ENCODE results near the gene UBL5.

The UBL5 gene

DNA sequence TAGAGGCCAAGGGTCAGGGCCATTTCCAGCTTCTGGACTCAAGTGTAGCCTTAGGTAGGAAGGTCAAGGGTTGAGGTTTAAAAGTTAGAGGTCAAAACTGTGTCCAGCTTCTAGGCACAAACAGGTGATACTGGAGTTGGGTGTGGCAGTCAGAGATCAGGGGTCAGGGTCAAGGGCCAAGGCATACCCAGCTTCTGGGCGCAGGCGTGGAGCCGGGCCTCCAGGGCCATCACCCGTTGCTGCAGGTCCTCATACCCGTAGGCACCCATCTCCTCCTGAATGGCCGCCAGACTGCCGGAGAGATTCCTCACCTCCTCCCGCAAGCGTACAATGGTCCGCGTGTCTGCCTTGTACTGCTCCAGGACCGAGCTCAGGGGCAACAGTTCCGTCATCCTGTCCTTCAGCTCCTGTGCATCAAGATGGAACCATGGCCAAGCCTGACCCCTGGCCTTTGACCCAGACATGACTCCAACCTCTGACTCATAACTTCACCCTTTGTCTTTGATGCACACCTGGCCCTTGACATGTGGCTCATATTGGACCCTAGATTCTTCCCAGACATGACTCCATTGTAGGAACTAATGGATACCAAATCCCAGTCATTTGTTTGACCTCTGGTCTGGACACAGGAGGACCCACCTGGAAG lies 29.5 kb downstream of the UBL5 start:
- no peak for DNase-seq

DNA sequence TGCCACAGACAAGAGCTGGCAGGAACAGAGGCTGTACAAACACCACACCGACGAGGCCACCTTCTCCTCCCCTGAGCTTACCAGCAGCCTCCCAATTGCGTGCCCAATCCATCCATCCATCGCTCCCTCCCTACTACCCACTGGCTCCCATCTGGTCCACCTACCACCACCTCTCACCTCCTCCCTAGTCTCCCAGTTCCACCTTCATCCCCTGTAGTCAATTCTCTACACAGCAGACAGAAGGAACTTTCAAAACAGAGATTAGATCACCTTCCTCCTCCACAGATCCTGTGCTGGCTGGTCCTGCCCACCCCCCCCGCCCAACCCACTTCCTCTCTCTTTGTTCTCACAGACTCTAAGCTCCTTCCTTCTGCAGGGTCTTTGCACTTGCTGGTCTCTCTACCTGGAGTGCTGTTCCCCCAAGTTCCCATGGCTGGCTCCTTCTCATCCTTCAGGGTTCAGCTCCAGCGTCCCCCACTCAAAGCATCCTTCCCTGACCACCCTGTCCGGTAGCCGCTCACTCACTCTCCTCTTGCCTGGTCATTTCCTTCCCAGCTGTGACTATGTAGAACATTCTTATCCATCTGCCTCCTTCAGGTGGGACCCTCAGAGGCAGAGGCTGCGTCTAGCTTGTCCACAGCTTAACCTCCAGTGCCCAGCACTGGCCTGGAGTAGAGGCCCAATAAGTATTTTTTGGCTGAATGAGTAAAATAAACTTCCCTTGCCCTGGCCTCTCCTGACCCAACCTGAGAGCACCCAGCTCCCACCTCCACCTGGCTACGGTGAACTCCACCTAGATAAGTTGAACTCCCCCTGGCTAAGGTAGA lies 30.4 kb downstream of the UBL5 start:
- peak; percentile 52 for DNase-seq

DNA sequence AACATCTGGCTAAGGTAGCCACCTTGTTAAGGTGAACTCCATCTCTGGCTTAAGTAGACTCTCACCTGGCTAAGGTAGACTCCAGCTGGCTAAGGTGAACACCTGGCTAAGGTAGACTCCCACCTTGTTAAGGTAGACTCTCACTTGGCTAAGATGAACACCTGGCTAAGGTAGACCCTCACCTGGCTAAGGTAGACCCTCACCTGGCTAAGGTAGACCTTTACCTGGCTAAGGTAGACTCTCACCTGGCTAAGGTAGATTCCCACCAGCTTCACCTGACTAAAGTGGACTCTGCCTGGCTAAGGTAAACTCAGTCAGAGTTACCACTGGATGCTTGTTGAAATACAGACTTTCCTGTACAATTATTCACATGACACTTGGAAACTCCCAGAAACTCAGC lies 31.0 kb downstream of the UBL5 start:
- no peak for DNase-seq

DNA sequence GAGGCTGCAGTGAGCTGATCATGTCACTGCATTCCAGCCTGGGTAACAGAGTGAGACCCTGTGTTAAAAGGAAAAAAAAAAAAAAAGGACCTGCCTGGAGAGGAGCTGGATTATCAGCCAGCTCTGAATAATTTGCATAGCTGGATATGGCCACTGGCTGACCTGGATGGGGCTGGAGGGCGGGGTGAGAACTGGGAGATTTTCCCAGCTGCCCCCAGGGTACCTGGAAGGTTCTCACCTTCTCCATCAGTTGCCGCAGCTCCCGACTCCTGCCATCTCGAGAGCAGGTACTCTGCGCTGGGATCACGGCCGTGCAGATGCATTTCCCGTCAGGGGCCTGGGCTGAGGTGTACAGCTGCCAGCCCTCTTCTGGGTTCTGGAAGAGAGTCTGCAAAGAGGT lies 32.7 kb downstream of the UBL5 start:
- DNase-seq = no peak

DNA sequence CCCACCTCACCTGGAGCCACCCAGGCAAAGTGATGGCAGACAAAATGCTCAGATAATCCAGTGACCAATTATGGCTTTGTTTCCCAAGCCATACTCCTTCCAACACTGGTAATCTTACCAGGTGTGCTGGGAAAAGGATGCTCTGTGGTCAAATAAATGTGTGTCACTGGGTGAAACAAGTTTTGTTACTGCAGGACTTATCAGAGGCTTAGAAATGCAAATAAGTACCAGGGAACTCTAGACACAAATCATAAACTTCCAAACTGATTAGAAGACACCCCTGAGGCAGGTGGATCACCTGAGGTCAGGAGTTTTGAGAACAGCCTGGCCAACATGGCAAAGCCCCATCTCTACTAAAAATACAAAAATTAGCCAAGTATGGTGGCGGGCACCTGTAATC lies 33.8 kb downstream of the UBL5 start:
- DNase-seq = no peak

DNA sequence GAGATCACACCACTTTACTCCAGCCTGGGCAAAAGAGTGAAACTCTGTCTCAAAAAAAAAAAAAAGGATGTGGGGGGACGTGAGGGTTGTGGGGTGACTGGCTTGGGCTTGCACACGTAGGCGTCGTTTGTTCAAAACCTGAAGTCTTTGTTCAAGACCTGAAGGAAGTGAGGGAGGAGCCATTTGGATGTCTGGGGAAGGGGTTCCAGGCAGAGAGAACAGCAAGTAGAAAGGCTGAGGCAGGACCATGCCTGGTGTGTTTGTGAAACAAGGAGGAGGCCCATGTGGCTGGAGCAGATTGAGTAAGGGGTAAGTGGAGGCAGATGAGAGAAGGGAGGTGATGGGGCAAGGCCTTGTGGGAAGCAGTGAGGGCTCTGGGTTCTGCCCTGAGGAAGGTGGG lies 35.2 kb downstream of the UBL5 start:
- peak; percentile 20 for DNase-seq

DNA sequence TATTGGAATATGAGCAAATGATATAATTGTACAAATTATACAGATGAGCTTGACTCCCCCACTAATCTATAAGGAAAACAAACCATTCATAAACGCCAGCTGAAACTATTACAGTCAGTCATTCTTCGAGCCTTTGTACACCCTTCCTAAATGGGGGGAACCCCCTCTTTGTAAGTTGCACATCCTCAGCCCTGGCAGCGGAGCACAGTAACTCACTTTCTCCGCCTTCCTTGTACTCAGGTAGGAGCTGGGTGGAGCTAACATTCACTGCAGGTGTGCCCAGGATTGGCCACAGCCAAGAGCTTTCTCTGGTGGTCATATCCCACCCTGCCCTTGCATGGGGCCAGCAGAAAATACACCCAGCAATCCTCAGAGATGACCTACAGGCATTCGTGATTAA lies 36.0 kb downstream of the UBL5 start:
- DNase-seq = no peak

DNA sequence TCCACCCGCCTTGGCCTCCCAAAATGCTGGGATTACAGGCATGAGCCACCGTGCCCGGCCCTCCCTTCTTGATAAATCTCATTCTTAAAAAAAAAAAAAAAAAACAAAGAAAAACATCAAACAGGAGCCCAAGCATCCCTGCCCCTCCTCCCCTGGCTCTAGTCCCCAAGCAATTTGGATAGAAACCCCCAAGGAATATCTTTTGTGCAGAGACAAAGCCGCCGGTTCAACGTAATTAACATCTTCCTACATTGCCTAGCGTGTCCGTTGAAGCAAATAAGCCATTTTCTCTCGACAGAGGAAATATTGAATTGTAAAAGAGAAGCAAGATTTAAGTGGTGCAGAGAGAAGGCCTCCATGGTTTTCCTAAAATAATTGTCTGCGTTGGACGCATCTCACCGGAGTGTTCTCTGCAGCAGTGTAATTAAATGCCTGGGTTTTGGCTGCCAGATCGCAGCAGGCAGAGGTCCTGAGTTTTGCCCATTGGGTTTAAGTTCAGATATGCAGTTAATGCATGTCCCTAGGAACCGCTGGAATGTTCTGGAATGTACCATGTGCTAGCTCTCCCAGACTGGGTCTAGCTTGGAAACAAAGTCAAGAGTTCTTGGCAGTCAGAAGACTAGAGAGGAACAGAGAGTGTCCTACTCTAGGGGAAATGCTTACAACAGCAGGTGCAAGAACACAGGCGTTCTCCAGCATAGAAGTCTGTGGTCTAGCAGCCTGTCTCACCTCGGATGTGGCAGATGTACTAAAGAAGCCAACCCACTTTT lies 38.2 kb downstream of the UBL5 start:
- peak; percentile 60 for DNase-seq

DNA sequence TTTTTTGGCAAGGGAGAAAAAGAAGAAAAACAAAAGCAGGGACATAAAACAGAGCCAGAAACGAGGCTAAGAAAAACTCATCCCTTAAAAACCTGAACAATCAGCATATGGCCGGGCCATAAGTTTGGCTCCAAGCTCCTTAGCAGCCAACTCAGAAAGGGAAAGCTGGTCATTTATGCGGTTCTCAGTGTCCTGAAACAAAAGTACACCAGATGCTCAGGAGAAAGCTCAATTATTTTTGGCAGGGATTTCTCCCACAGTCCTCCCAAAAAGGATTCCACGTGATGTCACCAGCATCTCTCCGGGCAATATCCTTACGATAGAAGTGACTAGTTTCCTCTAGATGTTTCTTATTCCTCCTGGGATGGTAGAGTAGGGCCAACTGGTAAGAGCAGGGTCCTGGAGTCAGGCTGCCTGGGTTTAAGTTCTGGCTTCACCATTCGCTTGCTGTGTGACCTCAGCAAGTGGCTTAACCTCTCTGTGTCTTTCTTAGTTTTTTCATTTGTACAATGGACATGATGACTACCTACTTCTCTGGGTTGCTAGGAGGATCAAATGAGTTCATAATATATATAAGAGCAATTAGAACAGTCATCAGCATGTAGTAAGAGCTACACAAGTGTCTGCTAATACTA lies 41.4 kb downstream of the UBL5 start:
- no peak for DNase-seq

DNA sequence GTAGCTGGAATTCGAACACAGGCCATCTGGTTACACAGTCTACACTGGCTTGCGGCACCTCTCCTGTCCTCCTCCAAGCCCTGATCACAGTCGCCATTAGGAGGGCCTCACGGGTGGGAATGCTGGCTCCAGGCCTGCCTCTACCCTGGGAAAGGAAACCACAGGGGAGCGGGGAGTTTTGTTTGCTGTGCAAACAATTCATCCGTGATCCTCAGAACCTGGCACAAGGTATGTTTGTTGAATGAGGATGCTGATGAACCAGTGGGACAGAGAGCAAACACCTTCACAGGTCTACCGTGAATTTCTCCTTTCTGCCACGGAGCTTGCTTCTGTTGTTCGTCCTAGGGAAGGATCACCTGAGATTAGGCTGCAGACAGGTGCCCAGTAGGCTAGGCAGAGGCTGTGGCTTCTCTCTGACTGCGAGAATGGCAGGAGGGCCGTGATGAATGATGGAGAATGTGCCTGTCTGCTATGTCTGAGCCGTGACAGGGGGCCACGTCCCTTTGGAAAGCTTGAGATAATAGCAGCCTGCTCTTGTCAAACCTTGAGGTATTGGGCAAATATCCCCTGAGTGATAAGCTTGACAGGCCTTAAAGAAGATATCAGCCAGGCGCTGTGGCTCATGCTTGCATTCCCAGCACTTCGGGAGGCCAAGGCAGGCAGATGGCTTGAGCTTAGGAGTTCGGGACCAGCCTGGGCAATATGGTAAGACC lies 44.1 kb downstream of the UBL5 start:
- no peak for DNase-seq

DNA sequence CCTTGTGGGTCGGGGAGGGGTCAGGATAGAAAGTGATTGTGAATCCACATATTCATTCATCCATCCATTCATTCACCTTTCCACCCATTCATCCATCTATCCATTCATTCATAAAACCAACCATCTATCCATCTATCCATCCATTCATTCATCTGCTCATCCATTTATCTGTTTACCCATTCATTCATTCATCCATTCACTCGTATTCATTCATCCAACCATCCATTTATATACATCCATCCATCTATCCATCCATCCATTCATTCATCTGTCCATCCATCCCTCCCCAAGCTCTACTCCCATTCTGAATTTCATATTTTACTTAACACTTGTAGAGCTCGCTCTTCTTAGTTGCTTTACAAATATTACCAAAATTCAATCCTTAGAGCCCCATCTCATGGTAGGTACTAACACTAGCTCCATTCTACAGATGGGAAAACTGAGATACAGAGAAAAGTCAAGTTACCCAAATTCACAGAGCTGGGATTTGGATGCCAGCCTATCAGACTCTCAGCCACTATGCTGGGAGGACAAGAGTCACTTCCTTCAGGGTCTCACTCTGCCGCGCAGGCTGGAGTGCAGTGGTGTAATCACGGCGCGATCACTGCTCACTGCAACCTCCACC lies 45.0 kb downstream of the UBL5 start:
- DNase-seq = no peak

DNA sequence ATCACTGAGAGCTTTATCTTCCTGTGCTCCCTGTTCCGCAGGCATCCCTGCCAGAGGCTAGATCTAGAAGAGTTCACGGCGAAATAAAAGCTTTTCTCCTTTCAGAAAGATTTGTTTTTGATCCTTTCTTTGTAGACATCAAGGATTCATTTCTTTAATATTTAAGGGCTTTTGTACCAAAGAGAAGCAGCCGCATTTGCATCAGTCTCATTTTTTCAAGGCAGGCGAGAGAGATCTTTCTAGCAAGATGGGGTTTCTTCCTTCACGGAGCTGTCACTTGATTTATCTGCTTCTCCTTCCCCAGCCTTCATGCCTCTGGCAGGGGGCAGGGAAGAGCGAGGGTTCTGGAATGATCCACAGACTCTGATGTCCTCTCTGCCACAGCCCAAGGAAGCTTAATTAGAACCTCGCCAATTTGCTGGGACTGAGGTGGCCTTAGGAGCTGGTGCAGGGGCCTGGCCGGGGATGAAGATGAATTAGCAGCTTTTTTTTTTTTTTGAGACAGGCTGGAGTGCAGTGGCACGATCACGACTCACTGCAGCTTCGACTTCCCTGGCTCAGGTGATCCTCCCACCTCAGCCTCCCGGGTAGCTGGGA lies 47.4 kb downstream of the UBL5 start:
- DNase-seq = no peak

DNA sequence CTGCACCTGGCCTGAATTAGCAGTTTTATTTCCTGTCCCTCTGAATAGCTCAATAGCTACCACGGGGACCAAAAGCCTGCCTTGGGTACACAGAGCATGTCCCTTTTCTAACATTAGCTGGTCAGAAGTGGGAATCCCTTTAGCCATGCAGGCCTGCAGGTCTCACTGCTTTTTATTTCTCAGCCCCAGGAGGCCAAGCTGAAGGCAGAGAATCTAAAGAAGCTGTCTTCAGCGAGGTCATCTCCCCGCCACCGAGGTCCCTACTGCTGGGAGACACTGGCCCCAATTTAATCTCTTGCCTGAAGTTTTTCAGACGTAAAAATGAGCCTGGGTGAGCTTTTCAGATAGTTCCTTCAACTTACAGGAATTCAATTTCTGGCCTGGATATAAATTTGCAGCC lies 48.1 kb downstream of the UBL5 start:
- DNase-seq = no peak

DNA sequence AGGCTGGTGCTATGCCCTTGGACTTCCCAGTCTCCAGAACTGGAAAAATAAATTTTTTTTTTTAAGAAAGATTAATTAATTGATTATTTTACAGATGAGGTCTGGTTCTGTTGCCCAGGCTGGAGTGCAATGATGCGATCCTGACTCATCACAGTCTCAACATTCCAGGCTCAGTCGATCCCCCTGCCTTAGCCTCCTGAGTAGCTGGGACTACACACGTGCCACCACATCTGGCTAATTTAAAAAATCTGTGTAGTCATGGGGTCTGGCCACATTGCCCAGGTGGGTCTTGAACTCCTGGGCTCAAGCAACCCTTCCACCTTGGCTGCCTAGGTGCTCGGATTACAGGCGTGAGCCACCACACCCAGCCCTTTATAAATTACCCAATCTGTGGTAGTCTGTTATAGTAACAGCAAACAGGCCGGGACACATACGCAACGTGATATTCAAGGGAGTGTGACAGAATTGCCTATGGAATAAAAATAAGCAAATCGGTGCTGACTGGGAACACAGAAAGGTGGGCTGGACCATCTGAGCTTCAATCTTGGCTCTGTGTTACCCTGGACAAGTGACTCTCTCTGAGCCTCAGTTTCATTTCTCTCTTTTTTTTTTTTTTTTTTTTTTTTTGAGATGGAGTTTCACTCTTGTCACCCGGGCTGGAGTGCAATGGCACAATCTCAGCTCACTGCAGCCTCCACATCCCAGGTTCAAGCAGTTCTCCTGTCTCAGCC lies 50.2 kb downstream of the UBL5 start:
- DNase-seq = no peak

DNA sequence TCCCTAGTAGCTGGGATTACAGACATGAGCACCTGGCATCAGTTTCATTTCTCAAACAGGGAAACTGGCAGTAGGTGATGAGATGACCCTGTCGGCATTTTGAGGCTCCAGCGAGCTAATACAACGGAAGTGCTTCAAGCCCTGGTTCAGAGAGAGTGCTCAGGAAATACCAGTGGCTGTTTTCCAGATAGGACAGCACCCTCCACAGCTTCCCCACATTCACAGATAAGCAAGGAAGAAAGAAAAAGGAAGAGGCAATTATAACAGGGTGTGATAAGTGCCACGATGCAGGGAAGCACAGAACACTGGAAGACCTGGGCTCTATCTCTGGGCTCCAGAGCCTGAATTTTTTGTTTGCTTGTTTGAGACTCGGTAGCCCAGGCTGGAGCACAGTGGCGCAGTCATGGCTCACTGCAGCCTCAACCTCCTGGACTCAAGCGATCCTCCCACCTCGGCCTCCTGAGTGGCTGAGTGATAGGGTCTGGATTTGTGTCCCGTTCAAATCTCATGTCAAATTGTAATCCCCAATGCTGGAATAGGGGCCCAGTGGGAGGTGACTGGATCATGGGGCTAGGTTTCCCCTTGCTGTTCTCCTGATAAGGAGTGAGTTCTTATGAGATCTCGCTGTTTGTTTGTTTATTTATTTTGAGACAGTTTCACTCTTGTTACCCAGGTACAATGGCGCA lies 50.9 kb downstream of the UBL5 start:
- no peak for DNase-seq

Measured in CD4-positive, alpha-beta T cell treated with Interleukin-10 for 1 hour (primary cell).